ENCODE results near the gene RAB12. TPM values are rescaled to one million over a fixed set of nuclear protein-coding genes. Genes with fewer than 3 reads are reported as not detected.

The RAB12 gene
- total and polyA plus RNA-seq, 2 of the 8 experiments (the other 6 are each of a cell fraction or from before 2014, with no cell fraction given), result 19.7 to 45.9 TPM

GRCh38 chr18:8661754-8662559 lies 52.7 kb downstream of the RAB12 start (continued):
- TF ChIP-seq SIX5 (IDR thresholded peaks at IDR 0.05; ENCODE audit: low read depth, low read length) (no peak), SAP30 (IDR thresholded peaks at IDR 0.05; ENCODE audit: insufficient read depth, insufficient replicate concordance, low read length) (no peak), BACH1 (IDR thresholded peaks at IDR 0.05; ENCODE audit: low read length) (no peak), JUN (IDR thresholded peaks at IDR 0.05; ENCODE audit: low read depth, low read length) (no peak), ZNF274 (IDR thresholded peaks at IDR 0.05; ENCODE audit: borderline replicate concordance, extremely low read depth, low read length) (no peak), PHF8 (conservative IDR thresholded peaks at IDR 0.05; ENCODE audit: low read depth, low read length) (no peak), SP1 (IDR thresholded peaks at IDR 0.05; ENCODE audit: low read depth, low read length) (no peak), JUND (IDR thresholded peaks at IDR 0.05; ENCODE audit: low read length) (no peak), SRF (IDR thresholded peaks at IDR 0.05; ENCODE audit: low read depth, low read length) (no peak), SUZ12 (IDR thresholded peaks at IDR 0.05; ENCODE audit: low read length) (no peak), RBBP5 (IDR thresholded peaks at IDR 0.05; ENCODE audit: borderline replicate concordance, low read depth, low read length) (no peak), SIRT6 (IDR thresholded peaks at IDR 0.05; ENCODE audit: low read length) (no peak), MAX (IDR thresholded peaks at IDR 0.05) (peak; percentile 14), MAFK (IDR thresholded peaks at IDR 0.05; ENCODE audit: low read depth, low read length) (no peak), CTBP2 (IDR thresholded peaks at IDR 0.05; ENCODE audit: borderline replicate concordance, insufficient read depth, insufficient read length, low read length) (peak; percentile 56), HDAC2 (IDR thresholded peaks at IDR 0.05; ENCODE audit: borderline replicate concordance in 1 of 2, low read depth in 2 of 2, low read length in 2 of 2) (0 out of 4 replicates have a peak, but pooled peaks of 1 of the 2 experiments have one; percentile 58), NRF1 (IDR thresholded peaks at IDR 0.05; ENCODE audit: low read depth, low read length) (no peak), EZH2 (IDR thresholded peaks at IDR 0.05; ENCODE audit: low read depth, low read length, severe bottlenecking) (no peak), POLR2A (IDR thresholded peaks at IDR 0.05; ENCODE audit: control extremely low read depth in 1 of 2, low read depth in 2 of 2, low read length in 2 of 2) (no peak; a peak in 1 of 3 replicates), EGR1 (IDR thresholded peaks at IDR 0.05; ENCODE audit: borderline replicate concordance, low read depth, low read length) (no peak), TEAD4 (IDR thresholded peaks at IDR 0.05; ENCODE audit: low read depth, low read length) (no peak), GABPA (IDR thresholded peaks at IDR 0.05; ENCODE audit: borderline replicate concordance, insufficient read depth, low read length) (no peak), KDM5A (IDR thresholded peaks at IDR 0.05; ENCODE audit: low read length) (no peak)
